HG02759 (cell line): Measurements from ENCODE around the gene OPA3.

Experiments
- ATAC-seq: cut with Tn5 transposase; IDR thresholded peaks from one replicate; pipeline ENCODE4 v1.9.1; 2021; ENCODE audit warnings: mild to moderate bottlenecking, moderate library complexity; ENCODE audit not compliant: unreplicated experiment

OPA3 gene

DNA sequence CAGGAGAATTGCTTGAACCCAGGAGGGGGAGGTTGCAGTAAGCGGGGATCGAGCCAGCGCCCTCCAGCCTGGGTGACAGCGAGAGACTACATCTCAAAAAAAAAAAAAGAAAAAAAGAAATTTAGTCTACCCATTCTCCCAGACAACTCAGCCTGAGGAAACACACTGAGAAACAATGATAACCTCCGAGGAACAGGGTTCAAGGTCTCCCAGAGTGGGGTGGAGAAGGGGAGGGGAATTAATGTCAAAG lies 78.7 kb downstream of the OPA3 start:
- no peak for ATAC-seq

DNA sequence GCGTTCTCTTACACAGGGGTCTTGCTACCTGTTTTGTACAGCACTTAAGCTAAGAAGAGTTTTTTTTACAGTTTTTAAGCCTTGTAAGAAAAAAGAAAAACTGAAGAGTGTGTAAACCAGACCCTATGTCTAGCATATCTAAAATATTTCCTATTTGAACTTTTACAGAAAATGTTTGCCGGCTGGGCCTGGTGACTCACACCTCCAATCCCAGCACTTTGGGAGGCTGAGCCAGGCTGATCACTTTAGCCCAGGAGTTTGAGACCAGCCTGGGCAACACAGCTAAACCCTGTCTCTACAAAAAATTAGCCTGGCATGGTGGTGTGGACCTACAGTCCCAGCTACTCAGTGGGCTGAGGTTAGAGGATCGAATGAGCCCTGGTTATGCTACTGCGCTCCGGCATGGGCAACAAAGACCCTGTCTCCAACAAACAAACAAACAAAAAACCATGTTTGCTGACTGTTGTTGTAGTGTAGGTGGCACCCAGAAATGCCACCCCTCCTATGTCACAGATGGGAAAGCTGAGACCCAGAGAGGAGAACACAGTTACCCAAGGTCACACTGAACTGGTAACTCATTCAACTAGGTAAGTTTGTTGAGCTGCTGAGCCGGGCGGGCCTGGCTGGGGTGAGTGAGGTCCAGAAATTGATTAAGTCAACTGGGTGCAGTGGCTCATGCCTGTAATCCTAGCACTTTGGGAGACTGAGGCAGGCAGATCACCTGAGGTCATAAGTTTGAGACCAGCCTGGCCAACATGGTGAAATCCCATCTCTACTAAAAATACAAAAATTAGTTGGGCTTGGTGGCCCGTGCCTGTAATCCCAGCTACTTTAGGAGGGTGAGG lies 79.2 kb downstream of the OPA3 start:
- ATAC-seq = no peak

DNA sequence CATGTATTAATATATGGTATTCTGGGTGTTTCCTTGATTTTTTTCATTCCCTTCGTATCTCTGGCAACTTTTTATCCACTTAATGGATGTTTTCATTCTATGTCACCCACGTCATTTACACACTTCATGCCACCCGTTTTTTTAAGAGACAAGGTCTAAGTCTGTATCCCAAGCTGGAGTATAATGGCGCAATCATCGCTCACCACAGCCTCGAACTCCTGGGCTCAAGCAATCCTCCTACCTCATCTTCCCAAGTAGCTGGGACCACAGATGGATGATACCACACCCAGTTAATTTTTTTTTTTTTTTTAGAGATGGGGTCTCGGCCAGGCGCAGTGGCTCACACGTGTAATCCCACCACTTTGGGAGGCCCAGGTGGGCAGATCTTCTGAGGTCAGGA lies 80.7 kb downstream of the OPA3 start:
- ATAC-seq = no peak

DNA sequence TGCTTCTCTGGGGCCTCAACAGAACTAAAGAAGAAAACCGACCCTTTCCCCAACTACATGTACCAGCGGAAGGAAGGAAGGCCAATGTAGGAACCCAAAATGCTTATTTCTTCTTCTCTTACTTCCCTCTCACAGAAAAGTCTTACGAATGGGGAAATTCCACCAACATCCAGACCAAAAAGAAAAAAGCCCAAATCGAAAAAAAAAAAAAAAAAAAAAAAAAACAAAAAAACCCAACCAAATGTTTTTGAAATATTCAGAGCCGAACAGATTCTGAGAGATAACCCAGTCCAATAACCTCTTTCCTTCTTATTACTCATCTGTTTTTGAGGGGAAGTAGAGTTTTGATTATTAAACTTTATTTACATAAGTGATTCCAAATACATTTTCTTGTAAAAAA lies 82.5 kb downstream of the OPA3 start:
- no peak for ATAC-seq

DNA sequence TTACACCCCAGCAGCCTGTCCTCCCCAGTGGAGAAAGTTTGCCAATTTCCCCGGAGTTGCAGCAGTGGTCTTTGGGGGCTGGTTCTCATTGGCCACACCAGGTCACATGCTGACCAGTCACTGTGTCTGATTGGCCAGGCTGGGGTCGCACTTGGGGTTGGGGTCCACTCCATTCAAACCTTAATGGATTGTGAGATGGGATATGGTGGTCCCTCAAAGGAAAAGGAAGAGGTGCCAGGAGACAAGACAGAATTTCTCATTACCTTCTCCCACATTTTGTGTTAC lies 82.9 kb downstream of the OPA3 start:
- ATAC-seq = no peak

DNA sequence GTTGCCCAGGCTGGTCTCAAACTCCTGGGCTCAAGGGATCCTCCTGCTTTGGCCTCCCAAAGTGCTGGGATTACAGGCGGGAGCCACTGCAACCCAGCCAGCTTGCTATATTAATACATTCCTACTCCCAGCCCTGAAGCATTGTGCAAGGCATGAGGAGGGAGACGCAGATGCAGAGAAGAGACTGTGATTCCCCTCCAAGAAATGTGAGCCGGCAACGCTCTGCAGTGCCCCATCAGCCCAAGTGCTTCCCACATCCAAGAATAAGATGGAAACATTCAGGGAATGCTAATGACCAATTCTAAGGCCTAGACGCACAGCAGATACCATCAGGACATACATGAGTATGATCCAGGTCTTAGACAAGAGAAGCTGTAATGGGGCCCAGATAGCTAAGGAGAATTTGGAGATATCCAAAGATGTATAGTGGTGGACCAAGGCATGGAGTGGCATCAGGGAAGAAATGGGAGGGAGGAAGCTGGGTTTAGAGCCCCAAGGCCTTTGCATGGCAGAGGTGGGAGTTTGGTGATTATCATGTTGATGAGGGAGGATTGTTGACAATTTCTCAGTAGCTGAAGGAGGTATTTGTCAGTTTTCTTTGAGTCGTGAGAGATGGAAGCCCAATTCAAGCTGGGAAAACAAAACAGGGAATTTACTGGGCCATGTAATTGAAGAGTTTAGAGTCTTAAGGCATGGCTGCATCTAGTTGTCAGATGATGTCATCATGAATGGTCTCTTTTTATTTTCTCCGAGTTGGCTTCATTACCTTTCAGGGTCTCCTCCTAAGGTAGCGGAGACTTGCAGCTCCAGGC lies 83.5 kb downstream of the OPA3 start:
- ATAC-seq = no peak

DNA sequence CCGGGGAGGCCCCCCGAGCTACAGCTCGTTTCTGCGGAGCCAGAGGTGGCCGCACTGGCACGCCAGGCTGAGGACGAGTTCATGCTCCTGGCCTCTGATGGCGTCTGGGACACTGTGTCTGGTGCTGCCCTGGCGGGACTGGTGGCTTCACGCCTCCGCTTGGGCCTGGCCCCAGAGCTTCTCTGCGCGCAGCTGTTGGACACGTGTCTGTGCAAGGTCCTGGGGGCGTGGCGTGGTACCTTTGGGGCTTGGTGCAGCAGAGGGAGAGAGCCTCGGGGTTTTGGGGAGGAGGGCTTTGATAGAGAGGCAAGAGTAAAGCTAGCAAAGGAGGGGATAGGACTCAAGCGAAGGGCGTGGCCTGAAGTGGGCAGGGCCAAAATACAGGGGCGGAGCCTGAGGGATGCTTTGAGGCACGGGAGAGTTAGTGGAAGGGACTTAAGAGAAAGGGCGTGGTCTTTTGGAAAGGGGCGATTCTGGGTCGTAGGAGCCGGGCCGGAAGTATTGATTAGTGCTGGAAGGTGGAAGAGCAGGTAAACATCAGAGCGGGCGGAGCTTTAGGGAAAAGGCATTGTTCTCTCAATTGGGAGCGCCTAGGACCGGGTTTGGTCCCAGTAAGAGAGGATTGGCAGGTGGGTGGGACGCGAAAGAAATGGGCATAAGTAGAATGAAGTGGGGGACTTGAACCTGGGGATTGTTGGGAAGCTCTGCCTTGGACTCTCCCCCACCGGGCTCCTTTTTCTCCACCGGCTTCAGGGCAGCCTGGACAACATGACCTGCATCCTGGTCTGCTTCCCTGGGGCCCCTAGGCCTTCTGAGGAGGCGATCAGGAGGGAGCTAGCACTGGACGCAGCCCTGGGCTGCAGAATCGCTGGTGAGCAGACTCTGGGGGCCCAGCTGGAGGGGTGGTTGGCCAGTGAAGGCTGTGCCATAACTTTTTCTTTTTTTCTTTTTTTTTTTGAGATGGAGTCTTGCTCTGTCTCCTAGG lies 85.1 kb downstream of the OPA3 start:
- ATAC-seq = no peak

DNA sequence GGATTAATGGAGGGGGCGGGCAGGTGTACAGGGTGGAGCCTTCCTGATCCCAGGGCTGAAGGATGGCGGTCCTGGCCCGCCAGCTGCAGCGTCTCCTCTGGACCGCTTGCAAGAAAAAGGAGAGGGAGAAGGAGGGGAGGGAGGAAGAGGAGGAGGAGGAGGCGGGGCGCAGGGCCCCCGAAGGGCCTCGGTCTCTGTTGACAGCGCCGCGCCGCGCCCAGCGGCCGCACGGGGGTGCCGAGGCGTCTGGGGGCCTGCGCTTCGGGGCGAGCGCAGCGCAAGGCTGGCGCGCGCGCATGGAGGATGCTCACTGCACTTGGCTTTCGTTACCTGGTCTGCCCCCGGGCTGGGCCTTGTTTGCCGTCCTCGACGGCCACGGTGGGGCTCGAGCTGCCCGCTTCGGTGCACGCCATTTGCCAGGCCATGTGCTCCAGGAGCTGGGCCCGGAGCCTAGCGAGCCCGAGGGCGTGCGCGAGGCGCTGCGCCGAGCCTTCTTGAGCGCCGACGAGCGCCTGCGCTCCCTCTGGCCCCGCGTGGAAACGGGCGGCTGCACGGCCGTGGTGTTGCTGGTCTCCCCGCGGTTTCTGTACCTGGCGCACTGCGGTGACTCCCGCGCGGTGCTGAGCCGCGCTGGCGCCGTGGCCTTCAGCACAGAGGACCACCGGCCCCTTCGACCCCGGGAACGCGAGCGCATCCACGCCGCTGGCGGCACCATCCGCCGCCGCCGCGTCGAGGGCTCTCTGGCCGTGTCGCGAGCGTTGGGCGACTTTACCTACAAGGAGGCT lies 86.0 kb downstream of the OPA3 start, which contains the start of gene PPM1N:
Gene PPM1N (plus strand): TSS at position 33 of the 785 bp plus-strand sequence. CDS start 30 bp downstream, at position 63.
- peak; percentile 38 for ATAC-seq

DNA sequence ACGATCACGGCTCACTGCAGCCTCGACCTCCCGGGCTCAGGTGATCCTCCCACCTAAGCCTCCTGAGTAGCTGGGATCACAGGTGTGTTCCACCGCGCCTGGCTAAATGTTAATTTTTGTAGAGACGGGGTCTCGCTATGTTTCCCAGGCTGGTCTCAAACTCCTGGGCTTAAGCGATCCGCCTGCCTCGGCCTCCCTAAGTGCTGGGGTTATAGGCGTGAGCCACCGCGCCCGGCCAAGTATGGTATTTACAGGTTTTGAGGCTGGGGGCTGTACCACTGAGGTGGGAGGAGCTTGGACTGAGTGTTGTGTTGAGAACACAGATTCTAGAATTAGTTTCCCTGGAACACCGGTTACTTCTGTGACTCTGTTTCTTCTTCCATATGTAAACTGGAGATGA lies 86.8 kb downstream of the OPA3 start:
- ATAC-seq = no peak

DNA sequence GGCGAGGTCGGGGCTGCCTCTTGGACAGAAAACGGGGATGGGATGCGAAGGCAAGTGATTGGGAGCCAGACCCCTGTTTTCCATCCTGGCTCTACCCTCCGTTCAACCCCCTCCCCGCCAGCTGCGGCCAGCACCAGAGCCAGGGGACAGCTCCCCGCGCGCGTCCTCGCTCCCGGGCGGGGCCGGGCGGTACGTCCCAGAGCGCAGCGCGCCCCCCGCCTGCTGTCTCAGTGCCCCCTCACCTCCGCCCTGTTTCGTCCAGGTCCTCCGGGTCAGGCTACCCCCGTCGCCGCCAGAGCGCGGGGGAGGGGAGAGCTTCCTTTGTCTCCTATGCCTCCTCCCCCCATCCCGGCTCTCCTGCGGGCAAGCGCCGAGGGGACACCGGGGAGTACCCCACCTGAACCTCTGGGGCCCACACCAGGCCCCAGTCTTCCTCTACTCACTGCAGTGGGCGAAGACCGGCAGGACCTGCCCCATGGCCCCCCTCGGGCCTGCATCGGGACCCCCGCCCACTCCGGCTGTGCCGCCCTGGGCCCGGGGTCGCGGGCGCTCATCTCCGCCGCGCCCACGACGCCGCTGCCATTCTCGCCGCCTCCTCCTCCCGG lies 88.2 kb downstream of the OPA3 start:
- peak; percentile 12 for ATAC-seq

DNA sequence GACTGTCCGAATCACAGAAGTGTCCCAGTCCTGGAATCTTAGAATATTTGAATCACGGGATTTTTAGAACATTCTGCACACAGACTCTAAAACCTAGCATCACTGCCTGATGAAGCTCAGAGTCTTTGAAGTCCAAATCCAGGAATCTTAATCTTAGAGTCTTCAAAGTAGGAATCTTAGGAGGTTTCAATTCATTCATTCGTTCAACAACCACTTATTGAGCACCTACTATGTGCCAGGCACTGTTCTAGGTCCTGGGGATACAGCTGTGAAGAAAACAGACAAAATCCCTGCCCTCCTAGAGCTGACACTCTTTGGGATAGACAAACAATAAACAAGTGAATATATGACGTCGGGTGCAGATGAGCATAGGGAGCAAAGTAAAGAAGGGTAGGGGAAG lies 89.4 kb downstream of the OPA3 start:
- ATAC-seq = no peak

DNA sequence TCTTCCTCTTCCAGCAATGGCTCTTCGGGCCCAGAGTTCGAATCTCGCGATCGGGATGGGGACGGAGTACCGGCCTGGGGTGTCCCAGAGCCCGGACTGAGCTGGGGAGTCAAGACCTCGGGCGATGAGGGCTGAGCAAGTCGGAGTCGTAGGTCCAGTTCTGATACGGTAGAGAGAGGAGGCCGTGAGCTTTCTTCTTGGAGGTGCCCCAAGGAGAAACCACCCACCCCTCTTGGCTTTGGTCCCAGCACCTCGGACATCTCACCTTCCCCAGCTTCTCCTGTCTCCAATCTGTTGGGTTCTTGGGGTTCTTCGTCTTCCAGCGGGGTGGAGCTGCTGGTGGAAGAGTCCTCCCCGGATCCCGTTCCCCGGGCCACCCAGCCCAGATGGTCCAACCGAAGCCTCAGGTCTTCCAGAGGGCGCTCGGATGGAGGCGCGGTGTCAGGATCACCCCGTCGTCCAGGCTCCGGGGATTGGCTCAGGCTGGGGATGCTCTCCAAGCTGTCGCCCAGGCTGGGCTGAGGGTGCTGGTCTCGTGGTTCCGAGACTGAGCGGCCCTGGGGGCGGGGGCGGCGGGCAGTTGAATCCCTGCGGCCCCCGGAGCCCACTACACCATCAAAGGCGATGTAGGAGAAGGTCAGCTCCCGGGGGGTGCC lies 90.2 kb downstream of the OPA3 start:
- no peak for ATAC-seq

DNA sequence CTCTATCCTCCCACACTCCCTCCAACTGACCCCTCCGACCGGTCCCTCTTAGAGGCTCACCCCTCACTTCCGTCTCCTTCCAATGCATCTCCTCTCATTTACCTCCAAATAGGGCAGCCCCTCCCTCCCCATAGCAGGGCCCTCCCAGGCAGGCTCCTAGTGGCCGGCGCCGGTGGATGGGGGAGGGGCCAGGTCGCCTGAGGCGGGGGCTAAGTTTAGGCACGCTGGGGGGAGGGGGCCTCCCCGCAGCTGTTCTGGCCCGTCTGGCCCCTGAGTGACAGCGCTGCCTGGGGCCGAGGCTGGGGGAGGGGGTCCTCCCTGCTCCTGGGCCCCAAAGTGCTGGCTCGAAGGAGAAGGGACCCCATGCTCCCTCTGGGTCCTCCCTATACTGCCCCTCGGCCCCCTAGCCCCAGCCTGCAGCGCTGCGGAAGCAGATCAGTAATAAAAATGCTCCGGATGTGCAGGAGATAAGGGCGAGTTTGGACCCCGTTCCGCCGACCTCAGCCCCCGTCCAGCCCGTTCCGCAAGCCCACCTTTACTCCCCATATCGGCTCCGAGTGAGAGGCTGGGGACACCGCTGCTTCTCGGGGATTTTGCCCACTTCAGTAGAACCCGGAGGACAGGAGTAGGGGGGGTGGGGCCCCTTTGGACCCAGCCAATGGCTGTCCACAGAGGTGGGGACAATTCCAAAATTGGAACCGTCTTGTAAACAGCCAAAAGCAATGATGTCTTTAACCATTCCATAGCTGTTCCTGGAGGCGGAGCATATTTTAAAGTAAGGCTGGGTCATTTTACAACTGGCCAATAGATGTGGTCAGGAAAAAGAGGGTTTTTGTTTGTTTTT lies 91.8 kb downstream of the OPA3 start:
- ATAC-seq = peak; percentile 41

DNA sequence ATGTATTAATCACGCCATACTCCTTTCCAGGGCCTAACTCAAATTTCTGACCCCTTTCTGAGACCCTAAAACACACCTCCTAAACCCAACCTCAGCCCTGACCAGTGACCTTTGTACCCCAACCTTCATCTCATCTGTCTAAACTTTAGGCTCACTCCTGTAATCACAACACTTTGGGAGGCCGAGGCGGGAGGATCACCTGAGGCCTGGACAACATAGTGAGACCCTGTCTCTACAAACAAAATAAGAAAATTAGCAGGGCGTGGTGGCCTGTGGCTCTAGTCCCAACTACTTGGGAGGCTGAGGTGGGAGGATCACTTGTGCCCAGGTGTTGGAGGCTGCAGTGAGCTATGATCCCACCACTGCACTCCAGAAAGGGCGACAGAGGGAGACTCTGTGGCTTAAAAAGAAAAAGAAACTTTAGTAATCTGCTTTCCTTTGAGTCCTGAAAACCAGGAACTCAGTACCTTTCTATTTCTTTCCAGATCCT lies 92.4 kb downstream of the OPA3 start:
- ATAC-seq = no peak

DNA sequence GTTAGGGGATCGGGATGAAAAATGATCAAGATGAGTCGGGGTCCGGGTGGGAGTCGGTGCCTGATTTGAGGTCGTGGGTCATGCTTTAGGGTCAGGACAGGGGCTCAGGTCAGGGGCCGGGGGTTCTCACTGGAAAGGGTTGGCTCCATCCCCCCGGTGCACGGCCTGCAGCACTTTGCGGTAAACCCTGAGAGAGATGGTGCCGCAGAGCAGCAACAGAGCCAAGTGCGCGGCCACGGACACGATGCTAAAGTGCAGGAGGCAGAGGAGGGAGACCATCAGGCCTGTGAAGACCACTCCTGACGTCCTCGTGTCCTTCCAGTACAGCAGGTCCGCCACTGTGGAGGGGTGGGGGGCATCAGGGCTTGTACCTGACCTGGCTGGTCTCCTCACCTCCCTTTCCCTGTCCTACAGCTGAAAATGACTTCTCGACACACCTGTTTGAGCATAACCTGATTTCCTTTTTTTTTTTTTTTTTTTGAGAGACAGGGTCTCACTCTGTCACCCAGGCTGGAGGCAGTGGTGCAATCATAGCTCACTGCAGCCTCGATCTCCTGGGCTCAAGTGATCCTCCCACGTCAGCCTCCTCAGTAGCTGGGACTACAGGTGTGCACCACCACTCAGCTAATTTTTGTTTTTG lies 95.3 kb downstream of the OPA3 start:
- ATAC-seq = no peak

DNA sequence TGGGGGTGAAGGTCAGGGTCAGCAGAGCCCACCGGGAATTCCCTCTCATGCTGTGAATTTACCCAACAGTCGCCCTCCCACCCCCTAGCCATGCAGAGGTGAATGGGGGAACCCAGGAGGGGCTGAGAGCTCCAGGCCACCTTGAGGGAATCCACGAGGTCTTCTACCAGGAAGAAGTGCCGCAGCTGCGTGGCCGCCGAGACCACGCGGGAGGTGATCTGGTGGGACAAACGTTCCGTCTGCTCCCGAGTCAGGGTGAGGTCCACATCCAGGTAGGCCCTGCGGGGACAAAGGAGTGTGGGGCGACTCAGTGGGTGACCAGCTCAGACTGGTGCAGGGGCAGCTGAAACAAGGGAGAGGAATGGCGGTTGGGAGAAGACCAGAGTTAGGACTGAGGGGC lies 95.9 kb downstream of the OPA3 start:
- ATAC-seq = no peak

DNA sequence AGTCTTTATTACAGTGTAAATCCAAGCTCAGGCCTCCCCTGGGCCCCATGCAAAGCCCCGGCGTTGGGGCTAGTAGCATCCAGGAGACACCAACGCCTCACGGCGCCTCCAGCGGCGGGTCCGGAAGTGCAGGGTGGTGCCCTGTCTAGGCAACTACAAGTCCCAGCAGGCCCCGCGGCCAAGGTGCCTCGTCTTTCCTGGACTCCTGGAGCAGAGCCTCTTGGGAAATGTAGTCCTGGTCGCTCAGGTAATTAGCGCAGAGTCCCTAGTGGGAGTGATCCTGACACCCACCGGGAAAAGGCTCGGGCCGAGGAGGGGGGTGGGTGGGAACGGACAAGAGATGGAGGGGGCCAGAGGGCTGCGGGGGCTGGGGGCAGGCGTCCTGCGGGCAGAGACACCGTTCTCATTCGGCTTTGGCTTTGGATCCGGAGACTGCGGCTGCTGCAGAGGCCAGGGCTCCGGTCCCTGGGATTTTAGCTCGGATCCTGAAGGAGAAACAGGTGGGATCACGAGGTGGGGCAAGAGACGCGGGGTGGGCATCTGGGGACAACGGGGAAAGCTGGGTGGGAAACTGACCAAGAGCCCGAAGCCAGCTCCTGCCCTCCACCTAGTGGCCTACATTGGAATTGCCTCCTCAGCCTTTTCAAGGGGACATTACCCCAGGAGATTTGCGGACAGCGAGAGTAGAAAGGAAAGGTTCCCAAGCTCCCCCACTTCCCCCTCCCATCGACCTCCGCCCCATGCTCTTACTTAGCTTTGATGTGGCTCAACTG lies 99.1 kb downstream of the OPA3 start:
- peak; percentile 94 for ATAC-seq
